GM12873 (cell line): Measurements from ENCODE around the gene BACH2.

Experiments
- CTCF ChIP-seq: IDR thresholded peaks from 2 replicates; pipeline ENCODE4 v1.5.1; 2012; ENCODE audit warnings: low read depth, mild to moderate bottlenecking, moderate library complexity, low read length, control low read depth; ENCODE audit not compliant: insufficient read depth; ENCODE audit errors: missing control alignments

The BACH2 gene

GRCh38 chr6:89955364-89955763 is 341.3 kb downstream of the BACH2 start:
- no peak for TF ChIP-seq CTCF

- no peak for TF ChIP-seq CTCF
These were observed 341.9 kb downstream of the BACH2 start for GRCh38 chr6:89954721-89955148.

GRCh38 chr6:89952686-89953085 is 344.0 kb downstream of the BACH2 start:
- TF ChIP-seq CTCF: no peak

GRCh38 chr6:89952105-89952671 is 344.5 kb downstream of the BACH2 start:
- no peak for TF ChIP-seq CTCF

GRCh38 chr6:89951574-89952104 is 345.0 kb downstream of the BACH2 start:
- no peak for TF ChIP-seq CTCF

- TF ChIP-seq CTCF: no peak
These were observed 345.7 kb downstream of the BACH2 start for GRCh38 chr6:89950879-89951391.

- no peak for TF ChIP-seq CTCF
These were observed 346.2 kb downstream of the BACH2 start for GRCh38 chr6:89950446-89950845.
